SU-DHL-6 (cell line): ENCODE results near the gene EPHB4.

Source experiments
- EZH2phosphoT487 ChIP-seq: fragments of 200-600 bp; sonication (generic), shearing (Covaris generic); conservative IDR thresholded peaks from 2 replicates; pipeline ENCODE4 v1.6.1; 2018; ENCODE audit warnings: mild to moderate bottlenecking, antibody characterized with exemption, low read length, moderate library complexity, mixed read lengths
- TF ChIP-seq, protein P1 (sequence below): fragments of 200-600 bp; sonication (generic); IDR thresholded peaks from one replicate; pipeline ENCODE4 v1.5.1; 2017; ENCODE audit warnings: antibody characterized with exemption, mild to moderate bottlenecking, low read length, moderate library complexity; ENCODE audit not compliant: insufficient read depth, poor library complexity, severe bottlenecking

DNA sequence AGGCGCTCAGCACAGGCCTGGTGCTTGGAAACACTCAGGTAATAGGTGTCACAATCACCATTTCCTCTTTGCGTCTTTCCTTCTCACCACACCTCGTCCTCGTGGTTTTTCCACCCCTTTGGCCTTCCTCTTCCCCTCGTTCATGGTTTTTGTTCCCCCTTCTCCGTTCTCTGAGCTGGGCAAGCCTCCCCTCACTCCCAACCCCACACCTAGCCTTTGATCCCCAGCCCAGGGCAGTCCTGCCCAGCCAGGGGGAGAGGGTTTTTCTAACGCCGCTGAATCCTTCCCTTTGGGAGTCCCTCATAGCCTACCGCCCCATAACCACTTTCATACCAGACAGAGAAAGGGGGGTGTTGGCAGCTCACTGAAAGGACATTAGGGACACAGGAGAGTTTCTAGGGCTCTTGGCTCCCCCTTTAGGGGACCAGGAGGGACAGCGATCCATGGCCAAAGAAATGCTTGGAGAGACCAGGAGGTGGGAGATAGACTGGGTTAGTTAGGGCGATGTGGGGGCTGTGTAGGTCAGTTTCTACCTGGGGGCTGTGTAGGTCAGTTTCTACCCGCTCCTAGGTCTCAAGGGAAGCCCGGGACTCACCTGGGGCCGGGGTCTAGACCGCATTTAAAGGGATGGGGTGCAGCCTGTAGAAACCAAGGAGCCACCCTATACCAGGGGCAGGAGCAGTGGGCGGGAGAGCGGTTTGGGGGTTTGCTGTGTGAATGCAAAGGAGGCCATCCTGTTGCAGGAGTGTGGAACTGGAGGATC is 1.4 kb downstream of the EPHB4 start:
- TF ChIP-seq, protein P1, sequence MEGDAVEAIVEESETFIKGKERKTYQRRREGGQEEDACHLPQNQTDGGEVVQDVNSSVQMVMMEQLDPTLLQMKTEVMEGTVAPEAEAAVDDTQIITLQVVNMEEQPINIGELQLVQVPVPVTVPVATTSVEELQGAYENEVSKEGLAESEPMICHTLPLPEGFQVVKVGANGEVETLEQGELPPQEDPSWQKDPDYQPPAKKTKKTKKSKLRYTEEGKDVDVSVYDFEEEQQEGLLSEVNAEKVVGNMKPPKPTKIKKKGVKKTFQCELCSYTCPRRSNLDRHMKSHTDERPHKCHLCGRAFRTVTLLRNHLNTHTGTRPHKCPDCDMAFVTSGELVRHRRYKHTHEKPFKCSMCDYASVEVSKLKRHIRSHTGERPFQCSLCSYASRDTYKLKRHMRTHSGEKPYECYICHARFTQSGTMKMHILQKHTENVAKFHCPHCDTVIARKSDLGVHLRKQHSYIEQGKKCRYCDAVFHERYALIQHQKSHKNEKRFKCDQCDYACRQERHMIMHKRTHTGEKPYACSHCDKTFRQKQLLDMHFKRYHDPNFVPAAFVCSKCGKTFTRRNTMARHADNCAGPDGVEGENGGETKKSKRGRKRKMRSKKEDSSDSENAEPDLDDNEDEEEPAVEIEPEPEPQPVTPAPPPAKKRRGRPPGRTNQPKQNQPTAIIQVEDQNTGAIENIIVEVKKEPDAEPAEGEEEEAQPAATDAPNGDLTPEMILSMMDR = peak; percentile 13
- no peak for TF ChIP-seq EZH2phosphoT487
